Measurements from ENCODE around the gene SPOCK2. TPM values are rescaled to one million over a fixed set of nuclear protein-coding genes. Genes with fewer than 3 reads are reported as not detected.

SPOCK2 gene
- total RNA-seq, 1 donor: 0.36 TPM

GRCh38 chr10:72066318-72067284, 21.8 kb downstream of the SPOCK2 start:
- H3K9me3 ChIP-seq (ENCODE audit: low read depth, low read length): no peaks in the 10 kb centered on the region
- DNase-seq (ENCODE audit: insufficient read length, low spot score, missing footprints): no peak
- H4K20me1 ChIP-seq (ENCODE audit: insufficient read depth, low read length): no peaks in the 10 kb centered on the region
- H3K4me1 ChIP-seq (ENCODE audit: insufficient read depth, low read length): no peaks in the 10 kb centered on the region
- no peak overlapping the region for H3K27ac ChIP-seq (ENCODE audit: low read depth, low read length)
- no peak overlapping the region for H3K4me3 ChIP-seq (ENCODE audit: insufficient read depth, low read length)
- H3K36me3 ChIP-seq (ENCODE audit: insufficient read depth, low read length): no peaks in the 10 kb centered on the region
- no peaks in the 10 kb centered on the region for H3K79me2 ChIP-seq (ENCODE audit: insufficient read depth, low read length)
- H2AFZ ChIP-seq (ENCODE audit: low read length): no peak overlapping the region
- peaks cover 13% of the 10 kb centered on the region for H3K27me3 ChIP-seq (ENCODE audit: insufficient read depth, low read length)
- H3K4me2 ChIP-seq (ENCODE audit: insufficient read depth, low read length): no peak overlapping the region
- TF ChIP-seq, protein P1, sequence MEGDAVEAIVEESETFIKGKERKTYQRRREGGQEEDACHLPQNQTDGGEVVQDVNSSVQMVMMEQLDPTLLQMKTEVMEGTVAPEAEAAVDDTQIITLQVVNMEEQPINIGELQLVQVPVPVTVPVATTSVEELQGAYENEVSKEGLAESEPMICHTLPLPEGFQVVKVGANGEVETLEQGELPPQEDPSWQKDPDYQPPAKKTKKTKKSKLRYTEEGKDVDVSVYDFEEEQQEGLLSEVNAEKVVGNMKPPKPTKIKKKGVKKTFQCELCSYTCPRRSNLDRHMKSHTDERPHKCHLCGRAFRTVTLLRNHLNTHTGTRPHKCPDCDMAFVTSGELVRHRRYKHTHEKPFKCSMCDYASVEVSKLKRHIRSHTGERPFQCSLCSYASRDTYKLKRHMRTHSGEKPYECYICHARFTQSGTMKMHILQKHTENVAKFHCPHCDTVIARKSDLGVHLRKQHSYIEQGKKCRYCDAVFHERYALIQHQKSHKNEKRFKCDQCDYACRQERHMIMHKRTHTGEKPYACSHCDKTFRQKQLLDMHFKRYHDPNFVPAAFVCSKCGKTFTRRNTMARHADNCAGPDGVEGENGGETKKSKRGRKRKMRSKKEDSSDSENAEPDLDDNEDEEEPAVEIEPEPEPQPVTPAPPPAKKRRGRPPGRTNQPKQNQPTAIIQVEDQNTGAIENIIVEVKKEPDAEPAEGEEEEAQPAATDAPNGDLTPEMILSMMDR (IDR thresholded peaks at IDR 0.05; ENCODE audit: extremely low read depth, low read depth, low read length): no peak

DNA sequence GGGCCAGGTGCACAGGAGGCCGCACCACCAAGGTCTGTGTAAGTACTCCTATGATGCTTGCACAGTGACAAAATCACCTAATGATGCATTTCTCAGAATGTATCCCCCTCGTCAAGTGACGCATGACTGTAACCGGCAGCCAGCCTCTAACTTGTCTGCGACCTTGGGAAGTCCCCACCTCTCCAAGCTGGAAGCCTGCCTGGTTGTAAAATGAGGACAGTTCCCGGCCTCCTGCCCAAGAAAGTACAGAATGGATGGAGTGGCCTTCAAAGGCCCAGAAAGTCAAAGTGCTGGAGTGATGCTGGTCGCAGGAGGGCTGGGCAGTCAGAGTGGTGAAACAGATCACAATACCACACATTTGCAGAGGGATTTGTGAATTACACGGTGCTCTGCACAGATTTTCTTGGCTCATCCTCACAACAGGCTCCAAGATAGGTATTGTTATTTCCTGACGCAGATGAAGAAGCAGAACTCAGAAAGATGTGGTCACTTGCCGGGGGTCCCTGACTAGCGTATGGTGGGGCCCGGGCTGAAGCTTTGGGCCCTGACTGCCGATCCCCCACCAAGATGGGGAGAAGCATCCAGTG, 22.8 kb downstream of the SPOCK2 start:
- Histone ChIP-seq H3K9me3 (ENCODE audit: low read depth, low read length) (no peaks in the 10 kb centered on the region), H3K4me3 (ENCODE audit: insufficient read depth, low read length) (no peak overlapping the region), H3K4me2 (ENCODE audit: insufficient read depth, low read length) (no peak overlapping the region), H3K79me2 (ENCODE audit: insufficient read depth, low read length) (no peaks in the 10 kb centered on the region), H4K20me1 (ENCODE audit: insufficient read depth, low read length) (no peaks in the 10 kb centered on the region), H3K27me3 (ENCODE audit: insufficient read depth, low read length) (peaks cover 16% of the 10 kb centered on the region), H3K36me3 (ENCODE audit: insufficient read depth, low read length) (no peaks in the 10 kb centered on the region), H3K4me1 (ENCODE audit: insufficient read depth, low read length) (no peaks in the 10 kb centered on the region), H2AFZ (ENCODE audit: low read length) (no peak overlapping the region), H3K27ac (ENCODE audit: low read depth, low read length) (no peak overlapping the region)
- peak; percentile 80 for DNase-seq (ENCODE audit: insufficient read length, low spot score, missing footprints)
- TF ChIP-seq, protein P1 (IDR thresholded peaks at IDR 0.05; ENCODE audit: extremely low read depth, low read depth, low read length): no peak

DNA sequence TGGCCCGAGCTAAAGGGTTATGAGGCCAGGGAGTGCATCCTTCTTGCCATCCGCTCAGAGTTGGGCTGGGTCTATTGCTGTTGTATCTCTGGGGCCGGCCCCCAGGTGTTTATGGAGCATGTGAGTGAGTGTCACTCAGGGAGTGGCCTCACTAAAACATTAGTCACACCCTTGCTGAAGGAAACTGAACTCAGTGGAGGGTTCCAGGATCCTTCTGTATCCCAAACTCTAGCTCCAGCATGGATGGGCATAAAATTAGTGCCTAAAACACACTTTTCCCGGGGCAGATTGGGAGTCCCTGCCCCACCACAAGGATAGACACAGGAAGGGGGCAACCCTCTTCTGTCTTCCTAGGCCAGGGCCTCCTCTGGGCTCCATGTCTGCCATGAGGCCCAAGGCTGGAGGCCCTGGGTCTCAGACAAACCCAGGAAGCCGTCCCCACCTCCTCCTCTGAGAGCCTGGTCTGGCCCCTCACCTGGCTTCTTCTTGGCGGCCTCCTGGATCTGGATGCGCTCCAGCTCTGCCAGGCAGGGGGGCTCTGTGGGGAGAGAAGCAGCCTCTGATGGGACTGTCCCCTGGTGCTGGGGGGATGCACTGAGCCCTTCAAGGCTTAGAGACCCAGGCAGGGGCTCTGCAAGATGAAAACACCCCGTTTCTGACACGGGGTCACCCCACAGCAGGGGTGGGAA, 24.5 kb downstream of the SPOCK2 start:
- H3K79me2 ChIP-seq (ENCODE audit: insufficient read depth, low read length): no peaks in the 10 kb centered on the region
- no peaks in the 10 kb centered on the region for H3K36me3 ChIP-seq (ENCODE audit: insufficient read depth, low read length)
- no peaks in the 10 kb centered on the region for H4K20me1 ChIP-seq (ENCODE audit: insufficient read depth, low read length)
- H3K9me3 ChIP-seq (ENCODE audit: low read depth, low read length): no peaks in the 10 kb centered on the region
- H3K27ac ChIP-seq (ENCODE audit: low read depth, low read length): no peak overlapping the region
- no peaks in the 10 kb centered on the region for H3K4me1 ChIP-seq (ENCODE audit: insufficient read depth, low read length)
- no peak overlapping the region for H2AFZ ChIP-seq (ENCODE audit: low read length)
- TF ChIP-seq, protein P1 (IDR thresholded peaks at IDR 0.05; ENCODE audit: extremely low read depth, low read depth, low read length): no peak
- H3K27me3 ChIP-seq (ENCODE audit: insufficient read depth, low read length): peaks cover 26% of the 10 kb centered on the region
- no peak overlapping the region for H3K4me2 ChIP-seq (ENCODE audit: insufficient read depth, low read length)
- H3K4me3 ChIP-seq (ENCODE audit: insufficient read depth, low read length): no peak overlapping the region
- DNase-seq (ENCODE audit: insufficient read length, low spot score, missing footprints): peak; percentile 72

Data from osteoblast (primary cell).